Coronary artery (tissue), 2 donors: ENCODE data around the gene CNBD2.
"Not testable (repeated sequence)": the region's sequence is repeated elsewhere in the genome, so short reads cannot be mapped to it uniquely, and the experiment has no call there.

ENCODE experiments used
- DNase-seq: peaks from one replicate; pipeline ENCODE4 v3.0.0-alpha.2; 2017; ENCODE audit warnings: low spot score
- H3K27ac ChIP-seq, 2 donors: fragments of 200-600 bp; sonication (generic); one replicate each; pipeline ENCODE4 v1.5.1; 2016 to 2019
- H3K4me3 ChIP-seq: fragments of 200-600 bp; sonication (generic); 2 replicates; pipeline ENCODE4 v1.5.1; 2016; ENCODE audit warnings: mild to moderate bottlenecking, moderate library complexity
- TF ChIP-seq, protein P1 (sequence below): fragments of 200-600 bp; sonication (generic); IDR thresholded peaks from one replicate; pipeline ENCODE4 v1.5.1; 2019; ENCODE audit warnings: antibody characterized with exemption

Gene CNBD2

DNA sequence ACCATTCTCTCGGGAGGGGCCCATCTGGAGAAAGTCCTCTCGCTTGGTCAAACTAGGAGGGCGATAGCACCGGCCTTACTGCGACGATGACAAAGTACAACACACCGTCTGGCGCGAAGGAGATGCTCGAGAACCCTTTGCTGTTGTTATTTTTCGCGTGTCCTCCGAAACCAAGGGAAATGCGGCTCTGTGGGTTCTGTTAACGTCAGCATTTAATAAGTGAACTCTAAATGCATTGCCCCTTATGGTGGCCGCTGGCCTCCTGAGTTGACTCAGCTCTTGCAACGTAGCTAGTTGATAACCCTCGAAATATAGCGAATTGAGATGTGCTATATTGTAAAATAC lies 13.5 kb upstream of the CNBD2 start:
- Histone ChIP-seq H3K4me3 (peak overlapping the region; percentile 96), H3K27ac (peak overlapping the region; percentile 93 to 99)
- DNase-seq = no peak
- TF ChIP-seq, protein P1, sequence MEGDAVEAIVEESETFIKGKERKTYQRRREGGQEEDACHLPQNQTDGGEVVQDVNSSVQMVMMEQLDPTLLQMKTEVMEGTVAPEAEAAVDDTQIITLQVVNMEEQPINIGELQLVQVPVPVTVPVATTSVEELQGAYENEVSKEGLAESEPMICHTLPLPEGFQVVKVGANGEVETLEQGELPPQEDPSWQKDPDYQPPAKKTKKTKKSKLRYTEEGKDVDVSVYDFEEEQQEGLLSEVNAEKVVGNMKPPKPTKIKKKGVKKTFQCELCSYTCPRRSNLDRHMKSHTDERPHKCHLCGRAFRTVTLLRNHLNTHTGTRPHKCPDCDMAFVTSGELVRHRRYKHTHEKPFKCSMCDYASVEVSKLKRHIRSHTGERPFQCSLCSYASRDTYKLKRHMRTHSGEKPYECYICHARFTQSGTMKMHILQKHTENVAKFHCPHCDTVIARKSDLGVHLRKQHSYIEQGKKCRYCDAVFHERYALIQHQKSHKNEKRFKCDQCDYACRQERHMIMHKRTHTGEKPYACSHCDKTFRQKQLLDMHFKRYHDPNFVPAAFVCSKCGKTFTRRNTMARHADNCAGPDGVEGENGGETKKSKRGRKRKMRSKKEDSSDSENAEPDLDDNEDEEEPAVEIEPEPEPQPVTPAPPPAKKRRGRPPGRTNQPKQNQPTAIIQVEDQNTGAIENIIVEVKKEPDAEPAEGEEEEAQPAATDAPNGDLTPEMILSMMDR = no peak

DNA sequence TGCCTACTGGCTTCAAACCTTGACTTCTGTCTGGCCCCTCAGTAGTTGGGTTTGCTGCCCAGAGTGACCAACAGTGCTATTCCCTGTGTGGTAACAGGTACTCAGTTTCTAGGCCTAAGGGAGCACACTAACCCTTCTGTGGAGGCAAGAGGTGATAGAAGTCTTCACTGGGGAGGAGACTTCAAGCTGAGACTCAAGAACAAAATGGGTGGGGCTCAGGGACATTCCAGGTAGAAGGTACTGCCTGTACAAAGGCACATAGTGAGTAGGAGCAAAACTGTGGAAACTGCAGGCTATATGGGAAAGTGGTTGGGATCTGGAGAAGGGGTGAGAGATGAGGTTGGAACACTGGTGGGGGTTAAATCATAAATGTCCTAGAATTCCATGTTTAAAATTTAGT lies 11.8 kb upstream of the CNBD2 start:
- Histone ChIP-seq H3K27ac (no peak overlapping the region), H3K4me3 (no peak overlapping the region)
- no peak for DNase-seq
- TF ChIP-seq, protein P1 = no peak

DNA sequence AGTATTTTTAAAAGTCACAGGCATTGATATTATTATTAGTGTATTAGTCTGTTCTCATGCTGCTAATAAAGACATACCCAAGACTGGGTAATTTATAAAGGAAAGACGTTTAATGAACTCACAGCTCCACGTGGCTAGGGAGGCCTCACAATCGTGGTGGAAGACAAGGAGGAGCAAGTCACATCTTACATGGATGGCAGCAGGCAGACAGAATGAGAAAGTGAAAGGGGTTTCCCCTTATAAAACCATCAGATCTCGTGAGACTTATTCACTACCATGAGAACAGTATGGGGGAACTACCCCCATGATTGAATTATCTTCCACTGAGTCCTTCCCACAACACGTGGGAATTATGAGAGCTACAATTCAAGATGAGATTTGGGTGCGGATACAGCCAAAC lies 9.1 kb upstream of the CNBD2 start:
- H3K4me3 ChIP-seq, DNase-seq, H3K27ac ChIP-seq: not testable (repeated sequence)

DNA sequence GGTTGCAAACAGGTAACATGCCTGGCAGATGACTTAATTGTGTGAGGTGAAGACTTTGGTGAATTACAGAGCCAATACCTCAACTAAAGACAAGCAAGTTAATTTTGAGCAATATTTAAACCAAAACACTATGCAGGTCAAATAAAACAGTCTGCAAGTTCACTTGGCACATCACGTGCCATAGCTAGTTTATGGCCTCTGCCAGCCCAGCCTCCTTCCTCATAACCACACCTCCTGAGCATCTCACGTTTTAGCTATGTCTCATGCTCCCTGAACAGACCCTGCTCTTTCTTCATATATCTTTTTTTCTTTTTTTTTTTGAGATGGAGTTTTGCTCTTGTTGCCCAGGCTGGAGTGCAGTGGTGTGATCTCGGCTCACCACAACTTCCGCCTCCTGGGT lies 4.5 kb upstream of the CNBD2 start:
- no peak for DNase-seq
- TF ChIP-seq, protein P1 = no peak
- Histone ChIP-seq H3K4me3 (no peak overlapping the region), H3K27ac (no peak overlapping the region)

DNA sequence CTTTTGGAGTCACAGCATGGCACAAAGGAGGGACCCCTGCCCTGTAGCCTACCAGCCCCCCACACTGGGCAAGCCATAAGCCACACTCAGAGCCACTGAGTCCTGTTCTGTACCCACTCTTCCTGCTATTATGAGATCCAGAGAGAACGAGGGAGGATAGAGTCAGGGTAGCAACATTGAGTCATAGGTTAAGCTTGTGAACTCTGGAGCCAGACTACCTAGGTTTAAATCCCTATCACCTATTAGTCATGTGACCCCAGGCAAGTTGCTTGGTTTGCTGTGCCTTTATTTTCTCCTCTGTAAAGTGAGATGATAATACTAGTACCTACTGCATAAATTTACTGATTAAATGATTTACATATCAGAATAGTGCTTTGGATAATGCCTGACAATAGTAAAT lies 540 bp downstream of the CNBD2 start:
- no peak for DNase-seq
- H3K27ac ChIP-seq = no peak overlapping the region
- no peak overlapping the region for H3K4me3 ChIP-seq
- TF ChIP-seq, protein P1 = no peak

DNA sequence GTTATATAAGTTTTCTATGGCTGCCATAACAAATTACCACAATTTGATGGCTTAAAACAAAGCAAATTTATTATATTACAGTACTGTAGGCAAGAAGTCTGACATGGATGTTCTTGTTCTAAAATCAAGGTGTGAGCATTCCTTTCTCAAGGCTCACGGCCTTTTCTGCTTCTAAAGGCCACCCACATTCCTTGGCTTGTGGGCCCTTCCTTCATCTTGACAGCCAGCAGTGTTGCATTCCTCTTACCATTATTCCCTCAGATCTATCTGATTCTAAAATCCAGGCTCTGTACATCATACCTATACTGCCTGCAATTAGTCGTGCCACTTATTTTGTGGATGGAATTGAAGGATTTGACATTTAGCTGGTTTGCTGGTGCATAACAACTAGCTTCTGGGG lies 3.6 kb downstream of the CNBD2 start:
- TF ChIP-seq, protein P1 = no peak
- H3K27ac ChIP-seq = no peak overlapping the region
- no peak for DNase-seq
- no peak overlapping the region for H3K4me3 ChIP-seq

DNA sequence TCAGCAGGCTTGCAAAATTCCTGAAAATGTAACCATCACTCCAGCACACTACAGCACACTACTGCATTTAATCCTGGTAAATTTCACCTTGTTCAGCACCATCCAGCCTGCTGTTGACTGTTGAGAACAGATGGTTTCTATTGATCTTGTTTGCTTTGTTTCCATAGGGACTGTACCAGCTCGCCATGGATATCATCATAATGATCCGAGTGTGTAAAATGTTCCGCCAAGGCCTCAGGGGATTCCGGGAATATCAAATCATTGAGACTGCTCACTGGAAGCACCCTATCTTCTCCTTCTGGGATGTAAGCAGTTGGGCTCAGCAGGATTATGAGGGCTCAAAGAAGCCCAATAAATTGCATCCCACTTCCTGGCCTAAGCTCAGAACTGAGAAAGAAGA lies 4.1 kb downstream of the CNBD2 start:
- H3K27ac ChIP-seq = no peak overlapping the region
- H3K4me3 ChIP-seq = no peak overlapping the region
- TF ChIP-seq, protein P1 = no peak
- DNase-seq = no peak

DNA sequence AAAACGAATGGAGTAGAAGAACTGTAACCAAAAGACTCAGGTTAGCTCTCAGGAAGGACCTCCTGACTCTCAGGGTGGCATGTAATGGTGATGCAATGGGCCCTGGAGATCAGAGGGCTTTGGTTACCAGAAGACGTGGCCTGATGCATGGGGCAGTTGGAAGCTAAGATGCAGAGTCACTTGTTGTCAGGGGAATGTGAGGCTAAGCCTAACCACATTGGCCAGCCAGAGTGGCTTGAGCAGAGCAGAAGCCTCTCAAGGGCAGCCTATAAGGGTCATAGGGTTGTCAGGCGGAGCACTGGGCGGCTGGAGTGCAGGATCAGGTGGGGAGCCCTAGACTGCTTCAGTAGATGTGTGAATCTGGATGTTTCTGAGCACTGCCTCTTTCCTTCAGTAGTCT lies 5.9 kb downstream of the CNBD2 start:
- TF ChIP-seq, protein P1 = no peak
- no peak overlapping the region for H3K27ac ChIP-seq
- no peak for DNase-seq
- H3K4me3 ChIP-seq = no peak overlapping the region
